PFSK-1 (cell line): ENCODE results near the gene AUTS2.

ENCODE experiments used
- FOXP2 ChIP-seq: optimal IDR thresholded peaks from 2 replicates; pipeline ENCODE3; 2011; ENCODE audit warnings: borderline replicate concordance, control low read depth, inconsistent platforms; ENCODE audit not compliant: insufficient read depth; ENCODE audit errors: extremely low read length, extremely low read depth
- POLR2AphosphoS5 ChIP-seq: IDR thresholded peaks from 2 replicates; pipeline ENCODE4 v1.6.1; 2012; ENCODE audit warnings: low read depth, mild to moderate bottlenecking, control low read depth, low read length, moderate library complexity
- REST ChIP-seq, 2 experiments: IDR thresholded peaks; 2 replicates each; pipeline versions ENCODE4 v1.6.1 to v1.8.0; 2011 to 2012; ENCODE audit warnings: low read depth in 2 of 2, low read length in 2 of 2, control low read depth in 1 of 2, inconsistent platforms in 1 of 2, mild to moderate bottlenecking in 1 of 2, moderate library complexity in 1 of 2; ENCODE audit not compliant: insufficient read depth in 1 of 2
- SIN3A ChIP-seq: IDR thresholded peaks from 2 replicates; pipeline ENCODE4 v1.6.1; 2012; ENCODE audit warnings: mild to moderate bottlenecking, low read length, moderate library complexity, borderline replicate concordance; ENCODE audit not compliant: insufficient read depth
- TAF1 ChIP-seq: IDR thresholded peaks from 2 replicates; pipeline ENCODE4 v1.6.1; 2012; ENCODE audit warnings: low read length, control low read depth, borderline replicate concordance; ENCODE audit not compliant: insufficient read depth

Gene AUTS2

DNA sequence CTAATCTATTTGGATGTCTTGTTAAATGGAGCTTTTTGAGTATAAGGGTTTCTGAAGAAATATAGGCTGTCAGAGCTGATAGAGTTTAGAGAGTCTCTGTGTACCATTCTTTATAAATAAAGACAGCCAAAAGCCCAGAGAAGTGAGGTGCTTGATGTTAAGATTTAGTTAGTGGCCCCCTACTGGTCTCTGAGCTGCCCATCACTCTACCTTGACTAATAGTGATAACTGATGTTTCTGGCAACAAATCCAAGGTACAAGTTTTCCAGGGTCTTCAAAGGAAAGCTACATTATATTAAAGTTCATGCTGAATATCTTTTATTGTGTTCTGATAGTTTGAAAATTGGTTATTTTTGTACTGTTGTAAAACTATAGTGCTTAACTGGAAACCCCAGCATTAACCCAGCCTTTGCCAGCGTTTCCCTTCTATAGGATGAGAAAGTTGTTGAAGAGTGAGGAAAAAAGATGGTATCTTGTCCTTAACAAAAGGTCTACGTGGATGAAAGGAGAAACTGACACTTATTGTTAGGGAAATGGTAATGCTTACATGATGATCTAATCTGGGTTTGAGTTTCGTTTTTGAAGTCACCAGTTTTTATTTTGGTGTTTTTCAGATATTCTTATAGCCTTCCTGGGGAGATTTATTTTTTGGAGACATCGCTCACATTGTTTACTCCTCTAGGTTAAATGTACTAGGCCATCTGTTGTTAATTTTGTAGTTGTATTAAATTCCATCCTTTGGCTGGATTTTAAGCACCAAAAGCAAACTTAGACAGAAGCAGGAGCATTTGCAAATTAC, 79.0 kb downstream of the AUTS2 start:
- no peak for TF ChIP-seq SIN3A
- TF ChIP-seq FOXP2 = no peak
- TF ChIP-seq TAF1 = no peak
- TF ChIP-seq REST (IDR thresholded peaks at IDR 0.05; ENCODE audit: insufficient read depth in 1 of 2, low read depth in 2 of 2, low read length in 2 of 2) = no peak
- no peak for TF ChIP-seq POLR2AphosphoS5

DNA sequence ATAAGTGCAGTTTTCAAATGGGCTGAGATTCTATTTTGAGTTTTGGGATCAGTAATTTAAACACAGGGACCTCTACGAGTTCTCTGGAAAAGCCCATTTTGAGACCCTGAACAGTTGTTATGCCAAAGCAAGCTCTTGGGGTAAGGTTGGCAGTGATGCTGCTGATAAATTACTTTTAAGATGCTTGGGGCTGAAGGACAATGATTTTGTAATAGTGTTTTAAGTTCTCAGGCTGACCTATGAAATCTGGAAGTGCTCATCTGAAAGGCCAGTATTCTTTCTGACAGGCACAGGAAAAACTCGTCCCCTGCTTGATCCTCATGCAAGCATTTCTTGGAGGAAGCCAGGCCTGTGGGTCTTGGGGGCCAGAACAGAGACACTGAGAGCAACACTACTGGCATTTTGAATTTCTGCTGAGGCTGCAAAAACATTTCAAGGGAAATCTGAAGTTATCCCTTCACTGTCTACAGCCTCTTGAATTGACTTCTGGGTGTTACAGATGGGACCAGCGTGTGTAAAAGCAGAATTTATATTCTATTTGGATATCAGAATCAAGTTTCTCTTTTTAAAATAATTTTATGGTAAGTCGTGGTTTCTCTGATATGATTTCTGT, 79.7 kb downstream of the AUTS2 start:
- TF ChIP-seq FOXP2 = no peak
- no peak for TF ChIP-seq SIN3A
- no peak for TF ChIP-seq POLR2AphosphoS5
- no peak for TF ChIP-seq TAF1
- TF ChIP-seq REST (IDR thresholded peaks at IDR 0.05; ENCODE audit: insufficient read depth in 1 of 2, low read depth in 2 of 2, low read length in 2 of 2) = no peak

- TF ChIP-seq SIN3A = no peak
- no peak for TF ChIP-seq FOXP2
- no peak for TF ChIP-seq TAF1
- no peak for TF ChIP-seq POLR2AphosphoS5
- TF ChIP-seq REST (IDR thresholded peaks at IDR 0.05; ENCODE audit: insufficient read depth in 1 of 2, low read depth in 2 of 2, low read length in 2 of 2) = no peak
These were observed 80.4 kb downstream of the AUTS2 start for GRCh38 chr7:69678494-69679187.

GRCh38 chr7:69681181-69681580, 82.9 kb downstream of the AUTS2 start:
- TF ChIP-seq TAF1 (no peak), POLR2AphosphoS5 (no peak), SIN3A (no peak), REST (IDR thresholded peaks at IDR 0.05; ENCODE audit: insufficient read depth in 1 of 2, low read depth in 2 of 2, low read length in 2 of 2) (no peak), FOXP2 (no peak)
